Prostate gland (tissue), 2 donors: ENCODE data around the gene OLFML2B. TPM values are rescaled to one million over a fixed set of nuclear protein-coding genes. Genes with fewer than 3 reads are reported as not detected.

Experiments
- DNase-seq: peaks from one replicate; pipeline ENCODE4 v3.0.0-alpha.2; 2019; ENCODE audit warnings: low spot score
- H3K27ac ChIP-seq, 2 donors: fragments of 200-600 bp; sonication (generic); 2 replicates each; pipeline ENCODE4 v1.5.1; 2017 to 2019
- H3K27me3 ChIP-seq: fragments of 200-600 bp; sonication (generic); replicated peaks from 2 replicates; pipeline ENCODE4 v1.5.1; 2019; ENCODE audit not compliant: insufficient read depth
- H3K36me3 ChIP-seq, 2 donors: fragments of 200-600 bp; sonication (generic); 1 replicate in 1 of 2; 2 replicates in 1 of 2; pipeline versions ENCODE4 v1.5.1 to v1.8.1; 2017 to 2019
- H3K4me1 ChIP-seq: fragments of 200-600 bp; sonication (generic); replicated peaks from 2 replicates; pipeline ENCODE4 v1.5.1; 2019
- H3K4me3 ChIP-seq, 2 donors: fragments of 200-600 bp; sonication (generic); 2 replicates each; pipeline ENCODE4 v1.5.1; 2017 to 2019
- H3K9me3 ChIP-seq: fragments of 200-600 bp; sonication (generic); 2 replicates; pipeline ENCODE4 v1.5.1; 2017
- CTCF ChIP-seq, 4 experiments: fragments of 200-600 bp in 2 of 4; fragments of 450-650 bp in 2 of 4; sonication (generic) in 2 of 4; IDR thresholded peaks; 1 replicate in 3 of 4; 2 replicates in 1 of 4; pipeline ENCODE4 v1.5.1; 2016 to 2019; ENCODE audit warnings: antibody characterized with exemption in 4 of 4, mild to moderate bottlenecking in 2 of 4, moderate library complexity in 2 of 4
- POLR2A ChIP-seq: fragments of 450-650 bp; IDR thresholded peaks from one replicate; pipeline ENCODE4 v1.6.1; 2016; ENCODE audit warnings: antibody characterized with exemption, mild to moderate bottlenecking
- POLR2AphosphoS5 ChIP-seq: sonication (generic); formaldehyde crosslinking; IDR thresholded peaks from one replicate; pipeline ENCODE4 v1.6.1; 2017; ENCODE audit warnings: antibody characterized with exemption
- WGBS: methylation state at CpG from one replicate; pipeline ENCODE4 v1.1.5; 2018; 5-methylcytosine and 5-hydroxymethylcytosine counted together
- intact Hi-C: fragments of 100-400 bp; cut with DNase I; formaldehyde crosslinking; loops from one replicate; pipeline ENCODE4 v1.14.2; 2022
- total RNA-seq, 2 donors: library from RNA; depleted of rRNA; stranded (reverse); fragments of >200 nt; gene quantifications; one replicate each; pipeline ENCODE4 v1.1.0, GENCODE V29; 2016

Gene OLFML2B
- total RNA-seq, 2 donors from 2014 or later, result 3.2 to 29.7 TPM

- TF ChIP-seq CTCF (IDR thresholded peaks at IDR 0.05) (no peak), POLR2AphosphoS5 (no peak), POLR2A (no peak)
- Histone ChIP-seq H3K36me3 (no peaks in the 10 kb centered on the region), H3K9me3 (no peaks in the 10 kb centered on the region), H3K27ac (no peak overlapping the region), H3K4me1 (no peaks in the 10 kb centered on the region), H3K4me3 (no peak overlapping the region), H3K27me3 (no peaks in the 10 kb centered on the region)
- DNase-seq, result no peak
- intact Hi-C loops, result no loop called here
- 94% methylated on average over 31 of the region's 31 CpGs for WGBS
Observed at GRCh38 chr1:161978011-161978790, 45.5 kb downstream of the OLFML2B start.

- no peaks in the 10 kb centered on the region for H3K36me3 ChIP-seq
Observed at GRCh38 chr1:161973924-161974845, 49.5 kb downstream of the OLFML2B start.

GRCh38 chr1:161972828-161973227 is 50.8 kb downstream of the OLFML2B start:
- DNase-seq, result no peak
- 68% methylated on average over 9 of the region's 9 CpGs for WGBS
- no peak overlapping the region for H3K27ac ChIP-seq
- no peak overlapping the region for H3K4me3 ChIP-seq
- H3K4me1 ChIP-seq, result no peaks in the 10 kb centered on the region
- TF ChIP-seq POLR2A, result no peak
- no peak for TF ChIP-seq POLR2AphosphoS5
- no peak for TF ChIP-seq CTCF (IDR thresholded peaks at IDR 0.05)
- no peaks in the 10 kb centered on the region for H3K36me3 ChIP-seq
- no peaks in the 10 kb centered on the region for H3K27me3 ChIP-seq
- intact Hi-C loops, result no loop called here
- no peaks in the 10 kb centered on the region for H3K9me3 ChIP-seq

More at GRCh38 chr1:161973924-161974845, 49.5 kb downstream of the OLFML2B start:
- no peak overlapping the region for H3K4me3 ChIP-seq
- intact Hi-C loops, result no loop called here
- H3K9me3 ChIP-seq, result no peaks in the 10 kb centered on the region
- no peaks in the 10 kb centered on the region for H3K4me1 ChIP-seq
- no peak overlapping the region for H3K27ac ChIP-seq
- H3K27me3 ChIP-seq, result no peaks in the 10 kb centered on the region
- no peak for DNase-seq
- WGBS, result 65% methylated on average over 9 of the region's 9 CpGs
- TF ChIP-seq CTCF (IDR thresholded peaks at IDR 0.05), result no peak
- no peak for TF ChIP-seq POLR2AphosphoS5
- TF ChIP-seq POLR2A, result no peak

- Histone ChIP-seq H3K4me3 (no peak overlapping the region), H3K27ac (no peak overlapping the region), H3K4me1 (no peaks in the 10 kb centered on the region), H3K9me3 (no peaks in the 10 kb centered on the region), H3K27me3 (no peaks in the 10 kb centered on the region), H3K36me3 (no peaks in the 10 kb centered on the region)
- WGBS, result 36% methylated on average over 3 of the region's 3 CpGs
- TF ChIP-seq POLR2AphosphoS5, result no peak
- TF ChIP-seq CTCF (IDR thresholded peaks at IDR 0.05), result no peak
- no peak for TF ChIP-seq POLR2A
- intact Hi-C loops, result no loop called here
- no peak for DNase-seq
Observed at GRCh38 chr1:161970633-161971032, 53.0 kb downstream of the OLFML2B start.
